HG03064 (cell line): Measurements from ENCODE around the gene RGR.
"Not testable (repeated sequence)": the region's sequence is repeated elsewhere in the genome, so short reads cannot be mapped to it uniquely, and the experiment has no call there.

Experiments
- ATAC-seq: cut with Tn5 transposase; IDR thresholded peaks from one replicate; pipeline ENCODE4 v1.9.1; 2021; ENCODE audit warnings: low read depth; ENCODE audit not compliant: unreplicated experiment

Gene RGR

DNA sequence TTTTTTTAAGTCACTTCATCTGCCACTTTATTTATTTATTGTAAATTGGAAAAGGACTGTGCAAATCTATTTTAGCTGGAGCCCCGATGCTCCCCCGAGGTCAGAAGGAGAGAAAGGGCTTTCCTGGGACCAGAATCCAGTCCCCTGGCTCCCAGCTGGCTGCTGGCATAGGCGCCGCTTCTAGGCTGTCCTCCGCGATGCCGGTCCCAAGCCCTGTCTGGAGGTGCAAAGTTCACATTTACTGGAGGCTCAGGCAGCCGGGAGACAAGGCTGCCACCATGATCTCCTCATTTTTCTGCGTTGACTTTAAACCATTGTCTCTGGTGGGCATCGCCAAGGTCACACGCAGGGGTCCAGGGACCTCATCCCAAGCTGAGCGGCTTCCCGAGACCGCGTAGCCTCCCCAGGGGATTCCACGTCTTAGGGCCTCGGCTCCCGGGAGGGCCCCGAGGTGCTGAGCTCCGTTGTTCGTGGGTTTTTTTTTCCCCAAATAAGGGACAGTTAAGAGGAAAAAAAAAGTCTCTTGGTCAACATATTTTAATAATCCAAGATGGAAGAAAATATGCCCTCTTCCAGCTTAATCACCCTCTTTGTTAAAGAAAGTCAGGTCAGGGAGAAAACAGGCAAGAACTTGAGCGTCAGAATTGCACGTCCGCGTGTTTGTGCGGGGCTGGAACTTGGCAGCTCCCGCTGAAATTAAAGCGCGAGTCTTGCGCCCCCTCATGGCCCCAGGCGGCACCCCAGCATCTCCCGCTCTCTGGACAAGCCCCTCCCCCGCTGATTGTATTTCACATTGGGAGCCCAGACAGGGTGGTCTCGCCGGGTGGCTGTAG, 11.9 kb downstream of the RGR start:
- no peak for ATAC-seq

DNA sequence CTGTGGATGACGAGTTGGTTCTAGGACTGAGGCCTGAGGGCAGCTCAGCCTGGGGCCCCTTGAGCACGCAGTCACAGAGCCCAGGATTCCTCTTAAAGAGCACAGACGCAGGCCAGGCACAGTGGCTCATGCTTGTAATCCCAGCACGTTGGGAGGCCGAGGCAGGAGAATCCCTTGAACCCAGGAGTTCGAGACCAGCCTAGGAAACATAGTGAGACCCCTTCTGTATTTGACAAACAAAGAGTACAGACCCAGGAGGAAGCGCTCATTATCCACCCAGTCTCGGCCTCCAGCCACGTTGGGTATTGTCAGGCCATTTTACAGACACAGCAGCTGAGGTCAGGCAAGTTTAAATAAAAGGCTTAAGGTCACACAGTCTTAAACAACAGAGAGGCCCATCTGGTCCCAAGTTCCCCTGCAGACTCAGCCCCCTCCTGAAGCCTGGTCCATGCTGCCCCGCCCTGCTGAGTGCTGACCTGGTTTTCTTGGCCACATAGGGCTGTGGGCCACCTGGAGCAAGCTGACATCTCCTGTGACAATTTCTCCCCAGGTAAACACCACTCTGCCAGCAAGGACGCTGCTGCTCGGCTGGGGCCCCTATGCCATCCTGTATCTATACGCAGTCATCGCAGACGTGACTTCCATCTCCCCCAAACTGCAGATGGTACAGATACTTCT, 12.6 kb downstream of the RGR start:
- no peak for ATAC-seq

GRCh38 chr10:84258034-84258695, 13.3 kb downstream of the RGR start:
- ATAC-seq = no peak

DNA sequence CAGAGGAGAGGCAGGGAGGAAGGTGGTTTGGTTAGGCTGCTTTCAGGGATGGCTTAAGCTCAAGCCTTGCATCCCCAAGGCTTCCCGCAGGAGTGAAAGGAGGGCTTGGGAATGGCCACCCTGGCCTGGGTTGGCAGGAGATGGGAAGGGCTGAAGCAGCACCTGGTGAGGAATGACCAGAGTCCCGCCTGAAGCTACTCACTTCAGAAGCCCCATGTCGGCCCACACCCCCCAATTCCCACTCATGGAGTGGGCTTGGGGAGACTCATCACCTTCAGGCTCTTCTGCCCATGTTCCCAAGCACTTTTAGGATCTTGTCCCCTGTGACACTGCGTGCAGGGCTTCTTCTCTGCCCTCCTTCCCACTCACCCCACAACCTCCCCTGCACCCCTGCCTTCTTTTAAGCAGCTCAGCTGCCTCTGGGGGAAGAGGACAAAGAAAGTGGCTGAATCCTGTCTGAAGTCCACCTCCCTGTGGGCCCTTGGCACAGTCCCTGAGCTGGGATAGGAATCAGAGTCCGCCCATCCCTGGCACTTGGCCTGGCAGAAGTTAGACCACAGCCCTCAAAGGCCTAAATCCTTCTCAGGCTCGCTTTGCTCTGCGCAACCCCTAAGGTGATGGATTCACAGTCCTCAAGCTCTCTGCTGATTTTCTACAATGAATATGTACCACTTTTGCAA, 16.5 kb downstream of the RGR start:
- no peak for ATAC-seq

GRCh38 chr10:84262190-84262956, 17.5 kb downstream of the RGR start:
- no peak for ATAC-seq

- ATAC-seq = no peak
Observed at GRCh38 chr10:84263716-84264115, 18.9 kb downstream of the RGR start.

- peak; percentile 96 for ATAC-seq
Observed at GRCh38 chr10:84264611-84265141, 19.8 kb downstream of the RGR start.

DNA sequence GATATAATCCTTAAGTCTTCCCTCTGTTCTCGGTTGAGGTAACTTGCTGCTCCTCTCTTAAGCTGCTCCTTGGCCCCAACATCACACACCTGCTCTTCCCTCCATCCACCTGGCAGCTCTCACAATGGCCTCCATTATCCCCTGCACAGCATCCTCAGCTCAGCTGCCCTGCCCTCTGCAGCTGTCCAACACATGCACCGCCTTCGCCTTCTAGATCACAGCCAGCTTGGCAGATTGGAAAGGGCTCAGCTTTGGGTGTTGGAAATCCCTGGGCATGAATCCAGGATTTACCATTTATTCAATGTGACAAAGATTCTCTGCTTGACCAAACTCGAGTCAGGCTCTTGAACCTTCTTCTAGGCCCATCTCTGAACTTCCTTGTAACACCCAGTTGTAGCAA, 20.6 kb downstream of the RGR start:
- ATAC-seq = no peak

- ATAC-seq = no peak
Observed at GRCh38 chr10:84267503-84268126, 22.8 kb downstream of the RGR start.

- no peak for ATAC-seq
Observed at GRCh38 chr10:84269162-84269561, 24.3 kb downstream of the RGR start.

GRCh38 chr10:84269773-84270172, 24.9 kb downstream of the RGR start:
- no peak for ATAC-seq

DNA sequence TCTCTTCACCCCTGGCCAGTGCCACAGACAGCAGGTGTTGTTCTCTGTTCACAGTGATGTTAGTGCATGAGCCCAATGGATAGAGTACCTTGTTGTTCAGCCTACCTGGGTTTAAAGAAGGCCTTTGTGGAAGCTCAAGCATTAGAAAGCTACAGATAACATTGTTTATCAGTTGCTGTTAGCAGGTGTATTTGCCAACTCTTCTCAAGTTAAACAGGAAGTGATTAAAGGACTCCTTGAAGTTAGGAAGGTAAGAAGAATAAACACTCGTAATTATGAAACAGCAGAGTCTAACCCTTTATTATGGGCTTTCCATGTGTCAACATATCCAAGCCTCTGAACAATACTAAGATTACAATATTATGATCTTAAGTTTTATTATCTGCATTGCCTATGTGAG, 25.9 kb downstream of the RGR start:
- ATAC-seq = no peak

DNA sequence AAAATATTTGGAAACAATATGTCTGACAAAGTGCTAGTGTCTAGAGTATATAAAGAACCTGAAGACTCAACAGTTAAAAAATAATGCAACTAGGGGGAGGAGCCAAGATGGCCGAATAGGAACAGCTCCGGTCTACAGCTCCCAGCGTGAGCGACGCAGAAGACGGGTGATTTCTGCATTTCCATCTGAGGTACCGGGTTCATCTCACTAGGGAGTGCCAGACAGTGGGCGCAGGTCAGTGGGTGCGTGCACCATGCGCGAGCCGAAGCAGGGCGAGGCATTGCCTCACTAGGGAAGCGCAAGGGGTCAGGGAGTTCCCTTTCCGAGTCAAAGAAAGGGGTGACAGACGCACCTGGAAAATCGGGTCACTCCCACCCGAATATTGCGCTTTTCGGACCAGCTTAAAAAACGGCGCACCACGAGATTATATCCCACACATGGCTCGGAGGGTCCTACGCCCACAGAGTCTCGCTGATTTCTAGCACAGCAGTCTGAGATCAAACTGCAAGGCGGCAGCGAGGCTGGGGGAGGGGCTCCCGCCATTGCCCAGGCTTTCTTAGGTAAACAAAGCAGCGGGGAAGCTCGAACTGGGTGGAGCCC, 35.1 kb downstream of the RGR start:
- ATAC-seq = not testable (repeated sequence)

- ATAC-seq = no peak
Observed at GRCh38 chr10:84286695-84287094, 41.8 kb downstream of the RGR start.

DNA sequence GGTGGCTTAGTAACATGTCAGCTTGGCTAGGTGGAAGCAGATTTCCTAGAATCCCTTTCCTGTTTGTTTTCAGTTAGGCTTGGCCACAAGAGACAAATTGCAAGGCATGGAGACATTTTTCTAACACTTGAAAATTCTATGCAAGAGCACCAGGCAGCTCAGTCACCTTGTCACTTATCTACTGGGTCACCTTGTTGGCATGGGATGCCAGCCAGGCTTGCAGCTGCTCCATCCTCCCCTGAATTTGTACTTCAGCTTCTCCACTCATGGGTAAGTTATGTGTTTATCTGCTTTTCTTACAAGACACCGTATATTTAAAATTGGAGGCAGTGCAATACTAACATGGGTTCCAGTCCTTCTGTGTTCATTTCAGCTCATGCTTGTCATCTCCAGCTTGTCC, 43.3 kb downstream of the RGR start:
- ATAC-seq = no peak

DNA sequence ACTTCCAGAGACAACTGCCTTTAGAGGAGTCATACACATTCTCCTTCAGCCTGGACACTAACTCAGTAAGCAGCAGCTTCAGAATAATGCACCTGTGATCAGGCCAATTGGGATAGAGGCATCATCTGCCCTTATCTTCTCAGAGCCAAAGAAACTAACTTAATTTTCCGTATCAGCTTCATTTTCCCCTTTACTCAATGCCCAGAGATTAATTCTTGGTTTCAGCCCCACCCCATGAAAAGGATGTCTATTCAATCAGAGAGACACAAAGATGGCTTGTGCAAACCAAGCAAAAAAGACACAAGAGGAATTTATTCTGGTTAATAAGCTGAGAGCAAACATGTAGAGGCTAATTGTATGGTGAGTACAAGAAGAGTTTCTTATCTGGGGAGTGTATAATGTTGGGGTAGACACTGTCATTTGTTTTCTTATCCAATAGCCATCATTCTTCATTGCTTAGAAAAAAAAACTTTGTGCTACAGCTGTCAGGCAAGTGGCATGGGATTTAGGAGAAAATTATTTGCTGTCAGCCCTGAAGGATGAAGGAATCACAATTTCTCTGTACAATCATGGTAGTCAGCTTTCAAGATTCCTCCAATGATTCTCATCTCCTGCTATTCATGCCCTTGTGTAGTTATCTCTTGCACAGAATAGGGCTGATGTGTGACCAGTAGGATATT, 44.8 kb downstream of the RGR start:
- no peak for ATAC-seq

DNA sequence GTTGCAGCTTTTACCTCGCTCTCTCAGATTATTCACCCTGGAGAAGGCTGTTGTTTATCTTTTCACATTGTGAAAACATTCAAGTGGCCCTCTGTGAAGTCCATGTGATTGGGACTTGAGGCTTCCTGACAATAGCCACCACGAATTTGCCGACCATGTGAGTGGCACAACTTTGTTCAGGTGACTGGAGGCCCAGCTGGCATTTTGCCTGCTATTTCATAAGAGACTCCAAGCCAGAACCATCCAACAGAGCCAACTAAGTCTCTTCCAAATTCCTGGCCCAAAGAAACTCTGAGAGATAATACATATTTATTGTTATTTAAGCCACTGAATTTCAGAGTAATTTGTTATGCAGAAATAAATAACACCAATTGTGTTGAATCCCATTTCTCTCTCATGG, 45.4 kb downstream of the RGR start:
- no peak for ATAC-seq

- no peak for ATAC-seq
Observed at GRCh38 chr10:84291384-84291783, 46.5 kb downstream of the RGR start.

DNA sequence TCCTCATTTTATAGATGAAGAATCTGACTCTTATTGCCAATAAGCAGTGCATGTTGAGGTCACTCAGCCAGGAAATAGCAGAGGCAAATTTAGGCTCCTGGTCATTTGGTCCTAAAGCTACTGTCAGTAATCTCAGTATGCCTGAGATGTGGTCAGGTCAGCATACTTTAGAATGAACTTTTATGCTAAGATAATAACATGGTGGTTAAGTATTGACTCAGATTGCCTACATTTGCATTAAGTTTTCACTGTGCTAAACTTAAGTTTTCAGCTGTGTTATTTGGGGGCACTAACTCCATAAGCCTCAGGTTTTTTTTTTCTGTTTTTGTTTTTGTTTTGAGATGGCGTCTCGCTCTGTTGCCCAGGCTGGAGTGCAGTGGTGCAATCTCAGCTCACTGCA, 47.6 kb downstream of the RGR start:
- no peak for ATAC-seq
